HCT116 (cell line): Measurements from ENCODE around the gene PCDHB16.

ENCODE experiments used
- CEBPB ChIP-seq: IDR thresholded peaks from 2 replicates; pipeline ENCODE4 v1.6.1; 2012; ENCODE audit warnings: low read depth
- EGR1 ChIP-seq: IDR thresholded peaks from 2 replicates; pipeline ENCODE4 v1.6.1; 2012; ENCODE audit warnings: low read depth
- EZH2 ChIP-seq: fragments of 200-600 bp; sonication (generic); IDR thresholded peaks from 2 replicates; pipeline ENCODE4 v1.6.1; 2017; ENCODE audit warnings: antibody characterized with exemption, mixed run types
- POLR2A ChIP-seq: IDR thresholded peaks from 2 replicates; pipeline ENCODE4 v1.7.0; 2011; ENCODE audit warnings: borderline replicate concordance; ENCODE audit not compliant: insufficient read depth, insufficient read length; ENCODE audit errors: extremely low read depth
- RAD21 ChIP-seq: IDR thresholded peaks from 2 replicates; pipeline ENCODE4 v1.6.1; 2012; ENCODE audit warnings: low read depth, mild to moderate bottlenecking
- SRF ChIP-seq: IDR thresholded peaks from 2 replicates; pipeline ENCODE4 v1.6.1; 2012; ENCODE audit warnings: low read depth
- ZFX ChIP-seq: fragments of 450-650 bp; IDR thresholded peaks from 2 replicates; pipeline ENCODE4 v1.6.1; 2017
- ZNF274 ChIP-seq: fragments of 200-500 bp; sonication (Bioruptor generic); IDR thresholded peaks from 2 replicates; pipeline ENCODE4 v1.6.1; 2014; ENCODE audit warnings: mild to moderate bottlenecking, low read depth, low read length, inconsistent platforms
- TF ChIP-seq, protein P1 (sequence below), 3 experiments: fragments of 200-600 bp in 1 of 3; sonication (generic) in 1 of 3; IDR thresholded peaks in 2 of 3; conservative IDR thresholded peaks in 1 of 3; 2 replicates each; pipeline ENCODE4 v1.5.1; 2012 to 2017; ENCODE audit warnings: low read depth in 2 of 3, low read length in 2 of 3, antibody characterized with exemption in 1 of 3, borderline replicate concordance in 1 of 3, control low read depth in 1 of 3, mild to moderate bottlenecking in 1 of 3, mixed read lengths in 1 of 3, mixed run types in 1 of 3, moderate library complexity in 1 of 3; ENCODE audit not compliant: insufficient read depth in 1 of 3

DNA sequence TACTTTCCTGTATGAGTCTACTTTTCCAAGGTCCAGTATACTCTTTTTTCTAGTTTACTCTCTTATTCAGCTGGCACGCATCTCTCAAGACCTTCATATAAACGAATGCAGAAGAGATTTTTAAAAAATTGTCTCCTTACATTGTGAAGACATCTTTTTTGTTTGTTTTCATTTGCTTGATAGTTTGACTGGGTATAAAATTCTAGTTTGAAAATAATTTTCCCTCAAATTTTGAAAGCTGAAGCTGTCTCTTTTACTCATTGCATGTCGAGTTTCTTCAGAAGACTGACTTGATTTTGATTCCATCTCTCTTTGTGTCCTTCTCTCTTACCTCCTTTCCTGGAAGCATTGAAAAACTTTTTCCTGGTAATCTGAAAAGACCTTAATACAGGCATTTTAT lies 14.2 kb downstream of the PCDHB16 start:
- TF ChIP-seq EGR1 (no peak), RAD21 (no peak), SRF (no peak), CEBPB (no peak), EZH2 (no peak), POLR2A (no peak), ZFX (no peak), ZNF274 (no peak)
- TF ChIP-seq, protein P1, sequence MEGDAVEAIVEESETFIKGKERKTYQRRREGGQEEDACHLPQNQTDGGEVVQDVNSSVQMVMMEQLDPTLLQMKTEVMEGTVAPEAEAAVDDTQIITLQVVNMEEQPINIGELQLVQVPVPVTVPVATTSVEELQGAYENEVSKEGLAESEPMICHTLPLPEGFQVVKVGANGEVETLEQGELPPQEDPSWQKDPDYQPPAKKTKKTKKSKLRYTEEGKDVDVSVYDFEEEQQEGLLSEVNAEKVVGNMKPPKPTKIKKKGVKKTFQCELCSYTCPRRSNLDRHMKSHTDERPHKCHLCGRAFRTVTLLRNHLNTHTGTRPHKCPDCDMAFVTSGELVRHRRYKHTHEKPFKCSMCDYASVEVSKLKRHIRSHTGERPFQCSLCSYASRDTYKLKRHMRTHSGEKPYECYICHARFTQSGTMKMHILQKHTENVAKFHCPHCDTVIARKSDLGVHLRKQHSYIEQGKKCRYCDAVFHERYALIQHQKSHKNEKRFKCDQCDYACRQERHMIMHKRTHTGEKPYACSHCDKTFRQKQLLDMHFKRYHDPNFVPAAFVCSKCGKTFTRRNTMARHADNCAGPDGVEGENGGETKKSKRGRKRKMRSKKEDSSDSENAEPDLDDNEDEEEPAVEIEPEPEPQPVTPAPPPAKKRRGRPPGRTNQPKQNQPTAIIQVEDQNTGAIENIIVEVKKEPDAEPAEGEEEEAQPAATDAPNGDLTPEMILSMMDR (IDR thresholded peaks at IDR 0.05 in 2 of 3, conservative IDR thresholded peaks at IDR 0.05 in 1 of 3; ENCODE audit: borderline replicate concordance in 1 of 3, insufficient read depth in 1 of 3, low read depth in 2 of 3, low read length in 2 of 3): no peak
